Endodermal cell (in vitro differentiated cells): ENCODE measurements around the gene RANBP10. TPM values are rescaled to one million over a fixed set of nuclear protein-coding genes. Genes with fewer than 3 reads are reported as not detected.

ENCODE experiments used
- DNase-seq: peaks from one replicate; pipeline ENCODE4 v3.0.0-alpha.2; 2017
- H3K27ac ChIP-seq: 2 replicates; pipeline ENCODE4 v1.5.1; 2013; ENCODE audit warnings: mild to moderate bottlenecking, low read depth, low read length, moderate library complexity
- H3K27me3 ChIP-seq: 2 replicates; pipeline ENCODE4 v1.6.1; 2013; ENCODE audit warnings: mild to moderate bottlenecking, low read length, moderate library complexity; ENCODE audit not compliant: insufficient read depth, control insufficient read depth, poor library complexity, severe bottlenecking
- H3K36me3 ChIP-seq: 2 replicates; pipeline ENCODE4 v1.7.0; 2013; ENCODE audit warnings: mild to moderate bottlenecking, low read length, moderate library complexity; ENCODE audit not compliant: control insufficient read depth, insufficient read depth
- H3K4me1 ChIP-seq: one replicate; pipeline ENCODE4 v1.7.0; 2013; ENCODE audit warnings: low read length; ENCODE audit not compliant: control insufficient read depth, insufficient read depth
- H3K4me3 ChIP-seq: 2 replicates; pipeline ENCODE4 v1.5.1; 2013; ENCODE audit warnings: mild to moderate bottlenecking, low read length, moderate library complexity
- H3K9ac ChIP-seq: 2 replicates; pipeline ENCODE4 v1.6.1; 2013; ENCODE audit warnings: mild to moderate bottlenecking, low read length, moderate library complexity; ENCODE audit not compliant: poor library complexity, severe bottlenecking; ENCODE audit errors: extremely low read depth
- H3K9me3 ChIP-seq: 2 replicates; pipeline ENCODE4 v1.6.1; 2013; ENCODE audit warnings: mild to moderate bottlenecking, low read length, moderate library complexity; ENCODE audit not compliant: control insufficient read depth
- H3K27ac Mint-ChIP-seq: 2 replicates; pipeline ENCODE4 v1.8.0; 2020; ENCODE audit warnings: mixed read lengths
- H3K27me3 Mint-ChIP-seq: 2 replicates; pipeline ENCODE4 v1.8.0; 2021; ENCODE audit warnings: mild to moderate bottlenecking, mixed read lengths; ENCODE audit not compliant: insufficient read depth
- H3K36me3 Mint-ChIP-seq: 2 replicates; pipeline ENCODE4 v1.8.0; 2020; ENCODE audit warnings: low read depth, mixed read lengths
- H3K4me1 Mint-ChIP-seq: 2 replicates; pipeline ENCODE4 v1.8.0; 2020; ENCODE audit warnings: mixed read lengths
- H3K4me3 Mint-ChIP-seq: 2 replicates; pipeline ENCODE4 v1.8.0; 2020; ENCODE audit warnings: mild to moderate bottlenecking, moderate library complexity, mixed read lengths
- H3K9me3 Mint-ChIP-seq: 2 replicates; pipeline ENCODE4 v1.8.0; 2020; ENCODE audit warnings: mild to moderate bottlenecking, mixed read lengths
- whole genome bisulfite sequencing, 2 experiments: methylation state at CpG; one replicate each; pipeline versions ENCODE4 v1.1.5 to v1.1.7; 2013; ENCODE audit warnings: missing lambda C conversion rate in 2 of 2, mixed read lengths in 1 of 2; ENCODE audit not compliant: insufficient coverage in 1 of 2, insufficient read length in 1 of 2; 5-methylcytosine and 5-hydroxymethylcytosine counted together
- total RNA-seq, 2 donors: library from RNA; stranded (reverse); fragmentation: NEBNext Ultra II Directional in 1 of 2; extraction: Animal tissue kit (Norgen Biotek cat#: 25700) in 1 of 2; gene quantifications; 2 replicates in 1 of 2; 3 replicates in 1 of 2; pipeline ENCODE4 v1.2.1, GENCODE V29; 2021
- TF ChIP-seq, protein P1 (sequence below): fragments of 200-600 bp; sonication (generic); conservative IDR thresholded peaks from 2 replicates; pipeline ENCODE4 v1.5.0; 2021; ENCODE audit warnings: antibody characterized with exemption, mild to moderate bottlenecking

The RANBP10 gene
- total RNA-seq, 2 donors from 2014 or later: 19.2 to 22.5 TPM

DNA sequence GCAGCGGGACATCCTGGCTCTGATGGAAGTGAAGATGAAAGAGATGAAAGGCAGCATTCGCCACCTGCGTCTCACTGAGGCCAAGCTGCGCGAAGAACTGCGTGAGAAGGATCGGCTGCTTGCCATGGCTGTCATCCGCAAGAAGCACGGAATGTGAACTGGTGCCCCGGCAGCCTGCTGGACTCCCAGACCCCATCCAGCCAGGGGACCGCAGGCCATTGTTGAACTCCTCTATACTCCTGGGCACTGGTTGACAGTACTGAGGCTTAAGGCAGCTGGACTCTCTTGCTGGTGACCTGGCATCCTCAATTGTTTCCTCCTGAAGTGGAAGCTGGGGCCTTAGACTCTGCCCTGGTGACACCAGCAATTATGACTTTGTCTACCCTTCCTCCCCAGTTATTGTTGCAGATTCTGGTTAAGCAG, 37.0 kb upstream of the RANBP10 start:
- Histone ChIP-seq H3K36me3 (peaks cover 4% of the 10 kb centered on the region), H3K9me3 (no peaks in the 10 kb centered on the region), H3K27ac (no peak overlapping the region), H3K4me3 (peak overlapping the region; percentile 90), H3K9ac (no peak overlapping the region), H3K27me3 (no peaks in the 10 kb centered on the region), H3K4me1 (peaks cover 22% of the 10 kb centered on the region)
- no peaks in the 10 kb centered on the region for H3K9me3 Mint-ChIP-seq
- TF ChIP-seq, protein P1, sequence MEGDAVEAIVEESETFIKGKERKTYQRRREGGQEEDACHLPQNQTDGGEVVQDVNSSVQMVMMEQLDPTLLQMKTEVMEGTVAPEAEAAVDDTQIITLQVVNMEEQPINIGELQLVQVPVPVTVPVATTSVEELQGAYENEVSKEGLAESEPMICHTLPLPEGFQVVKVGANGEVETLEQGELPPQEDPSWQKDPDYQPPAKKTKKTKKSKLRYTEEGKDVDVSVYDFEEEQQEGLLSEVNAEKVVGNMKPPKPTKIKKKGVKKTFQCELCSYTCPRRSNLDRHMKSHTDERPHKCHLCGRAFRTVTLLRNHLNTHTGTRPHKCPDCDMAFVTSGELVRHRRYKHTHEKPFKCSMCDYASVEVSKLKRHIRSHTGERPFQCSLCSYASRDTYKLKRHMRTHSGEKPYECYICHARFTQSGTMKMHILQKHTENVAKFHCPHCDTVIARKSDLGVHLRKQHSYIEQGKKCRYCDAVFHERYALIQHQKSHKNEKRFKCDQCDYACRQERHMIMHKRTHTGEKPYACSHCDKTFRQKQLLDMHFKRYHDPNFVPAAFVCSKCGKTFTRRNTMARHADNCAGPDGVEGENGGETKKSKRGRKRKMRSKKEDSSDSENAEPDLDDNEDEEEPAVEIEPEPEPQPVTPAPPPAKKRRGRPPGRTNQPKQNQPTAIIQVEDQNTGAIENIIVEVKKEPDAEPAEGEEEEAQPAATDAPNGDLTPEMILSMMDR: no peak
- peak overlapping the region; percentile 85 for H3K4me3 Mint-ChIP-seq
- 38 to 39% methylated on average over 11 of the region's 11 CpGs for WGBS, 2 experiments
- H3K27me3 Mint-ChIP-seq: no peaks in the 10 kb centered on the region
- DNase-seq: no peak
- peaks cover 44% of the 10 kb centered on the region for H3K4me1 Mint-ChIP-seq
- peak overlapping the region; percentile 92 for H3K27ac Mint-ChIP-seq
- H3K36me3 Mint-ChIP-seq: peaks cover 2% of the 10 kb centered on the region

DNA sequence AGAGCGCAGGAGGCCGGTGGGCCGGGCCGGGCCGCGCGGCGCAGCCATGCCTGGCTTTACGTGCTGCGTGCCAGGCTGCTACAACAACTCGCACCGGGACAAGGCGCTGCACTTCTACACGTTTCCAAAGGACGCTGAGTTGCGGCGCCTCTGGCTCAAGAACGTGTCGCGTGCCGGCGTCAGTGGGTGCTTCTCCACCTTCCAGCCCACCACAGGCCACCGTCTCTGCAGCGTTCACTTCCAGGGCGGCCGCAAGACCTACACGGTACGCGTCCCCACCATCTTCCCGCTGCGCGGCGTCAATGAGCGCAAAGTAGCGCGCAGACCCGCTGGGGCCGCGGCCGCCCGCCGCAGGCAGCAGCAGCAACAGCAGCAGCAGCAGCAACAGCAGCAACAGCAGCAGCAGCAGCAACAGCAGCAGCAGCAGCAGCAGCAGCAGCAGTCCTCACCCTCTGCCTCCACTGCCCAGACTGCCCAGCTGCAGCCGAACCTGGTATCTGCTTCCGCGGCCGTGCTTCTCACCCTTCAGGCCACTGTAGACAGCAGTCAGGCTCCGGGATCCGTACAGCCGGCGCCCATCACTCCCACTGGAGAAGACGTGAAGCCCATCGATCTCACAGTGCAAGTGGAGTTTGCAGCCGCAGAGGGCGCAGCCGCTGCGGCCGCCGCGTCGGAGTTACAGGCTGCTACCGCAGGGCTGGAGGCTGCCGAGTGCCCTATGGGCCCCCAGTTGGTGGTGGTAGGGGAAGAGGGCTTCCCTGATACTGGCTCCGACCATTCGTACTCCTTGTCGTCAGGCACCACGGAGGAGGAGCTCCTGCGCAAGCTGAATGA, 36.4 kb upstream of the RANBP10 start:
- Histone ChIP-seq H3K27ac (peak overlapping the region; percentile 52), H3K36me3 (peaks cover 4% of the 10 kb centered on the region), H3K9ac (peak overlapping the region; percentile 45), H3K4me3 (peak overlapping the region; percentile 90), H3K9me3 (no peaks in the 10 kb centered on the region), H3K4me1 (peaks cover 22% of the 10 kb centered on the region), H3K27me3 (no peaks in the 10 kb centered on the region)
- 2 to 5% methylated on average over 25 to 67 of the region's 67 CpGs for WGBS, 2 experiments
- H3K4me3 Mint-ChIP-seq: peak overlapping the region; percentile 85
- no peaks in the 10 kb centered on the region for H3K9me3 Mint-ChIP-seq
- no peaks in the 10 kb centered on the region for H3K36me3 Mint-ChIP-seq
- peak; percentile 85 for DNase-seq
- TF ChIP-seq, protein P1: peak; percentile 59
- H3K4me1 Mint-ChIP-seq: peaks cover 39% of the 10 kb centered on the region
- no peaks in the 10 kb centered on the region for H3K27me3 Mint-ChIP-seq
- peak overlapping the region; percentile 92 for H3K27ac Mint-ChIP-seq

DNA sequence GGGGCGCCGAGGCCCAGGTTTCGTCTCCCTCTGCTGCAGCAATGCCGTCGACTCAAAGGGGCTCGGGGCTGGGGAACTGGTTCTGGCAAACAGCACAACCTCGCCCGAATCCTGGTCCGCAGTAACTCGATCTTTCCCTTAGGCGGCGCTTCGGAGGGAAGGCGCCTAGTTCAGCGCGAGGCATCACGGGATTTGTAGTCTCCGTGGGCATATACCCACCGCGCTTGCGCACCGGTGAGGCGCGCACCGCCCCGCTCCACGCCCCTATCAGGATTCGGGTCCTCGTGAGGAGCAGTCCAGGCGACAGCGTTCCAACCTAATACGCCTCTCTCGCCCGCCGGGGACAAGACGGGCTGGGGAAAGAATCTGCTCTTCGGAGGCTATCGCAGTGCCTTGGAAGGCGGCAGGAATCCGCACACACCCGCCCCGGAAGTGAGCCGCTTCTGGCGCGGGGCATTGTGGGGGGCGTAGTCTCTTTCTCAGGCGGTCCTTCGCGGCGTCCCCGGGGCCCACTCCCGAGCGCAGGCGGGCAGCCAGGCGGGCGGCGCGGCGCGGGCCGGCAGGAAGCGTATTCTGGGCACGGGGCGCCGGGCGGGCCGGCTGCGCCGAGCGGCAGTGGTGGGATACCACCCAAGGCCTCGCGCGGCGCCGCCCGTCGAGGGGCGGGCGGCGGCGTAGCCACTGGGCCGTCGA, 35.6 kb upstream of the RANBP10 start, which contains the start of gene THAP11:
THAP11 (plus strand) TSS at position 505 of the 693 bp plus-strand sequence. CDS start 235 bp downstream, outside the sequence.
- peak within 1 kb of the TSS; percentile 85 for H3K4me3 Mint-ChIP-seq
- TF ChIP-seq, protein P1: peak; percentile 81
- peak; percentile 99 for DNase-seq
- H3K27ac Mint-ChIP-seq: peak within 1 kb of the TSS; percentile 97
- peaks cover 37% of the 10 kb centered on the region for H3K4me1 Mint-ChIP-seq
- H3K4me3 ChIP-seq: peak within 1 kb of the TSS; percentile 90
- no peaks in the 10 kb centered on the region for H3K36me3 Mint-ChIP-seq
- peak within 1 kb of the TSS; percentile 45 for H3K9ac ChIP-seq
- H3K9me3 ChIP-seq: no peaks in the 10 kb centered on the region
- H3K27me3 ChIP-seq: no peaks in the 10 kb centered on the region
- H3K9me3 Mint-ChIP-seq: no peaks in the 10 kb centered on the region
- peak within 1 kb of the TSS; percentile 71 for H3K27ac ChIP-seq
- peaks cover 4% of the 10 kb centered on the region for H3K36me3 ChIP-seq
- H3K27me3 Mint-ChIP-seq: no peaks in the 10 kb centered on the region
- 1 to 2% methylated on average over 44 to 83 of the region's 83 CpGs for WGBS, 2 experiments
- peaks cover 22% of the 10 kb centered on the region for H3K4me1 ChIP-seq
